H1 (cell line): ENCODE measurements around the gene TP73. TPM values are rescaled to one million over a fixed set of nuclear protein-coding genes. Genes with fewer than 3 reads are reported as not detected.

ENCODE experiments used
- NANOG ChIP-seq: IDR thresholded peaks from 2 replicates; pipeline ENCODE4 v1.6.1; 2011; ENCODE audit warnings: low read length, low read depth, mild to moderate bottlenecking, inconsistent platforms; ENCODE audit not compliant: insufficient read depth, poor library complexity, severe bottlenecking
- polyA plus RNA-seq, 7 experiments: library from polyadenylated mRNA; depleted of rRNA in 3 of 7; stranded (reverse) in 5 of 7; unstranded in 2 of 7; fragments of >200 nt in 5 of 7; fragments of 200-250 nt in 2 of 7; gene quantifications; 1 replicate in 5 of 7; 2 replicates in 1 of 7; 4 replicates in 1 of 7; pipeline versions ENCODE4 v1.2.1 to v1.2.3, GENCODE V29; 2011 to 2013; ENCODE audit warnings: missing spikeins in 2 of 7, mixed read lengths in 2 of 7
- total RNA-seq: library from RNA; stranded (reverse); fragmentation: NEBNext Ultra II Directional; extraction: Animal tissue kit (Norgen Biotek cat#: 25700); gene quantifications from 2 replicates; pipeline ENCODE4 v1.2.1, GENCODE V29; 2021

TP73 gene
- total and polyA plus RNA-seq, 2 of the 8 experiments (the other 6 are each of a cell fraction or from before 2014, with no cell fraction given) = 2.6 to 3.1 TPM

DNA sequence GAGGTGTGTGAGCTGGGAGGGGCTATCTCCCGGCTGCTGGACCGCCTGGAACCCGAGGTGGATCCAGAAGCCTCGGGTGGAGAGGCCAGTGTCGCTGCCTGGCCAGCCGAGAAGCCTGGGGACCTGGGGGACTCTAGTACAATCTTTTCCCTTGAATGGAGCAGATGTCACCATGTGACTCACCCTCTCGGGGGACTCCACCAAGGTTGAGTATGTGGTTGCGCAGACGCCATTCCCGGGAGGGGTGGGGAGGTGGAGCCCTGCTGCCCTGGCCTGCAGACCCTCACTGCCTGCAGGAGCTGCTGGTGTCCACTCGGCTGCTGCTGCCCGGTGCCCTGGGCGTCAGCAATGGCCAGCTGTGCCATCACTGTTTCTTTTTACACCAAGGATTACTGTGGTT lies 40.3 kb downstream of the TP73 start (continued):
- TF ChIP-seq NANOG = no peak
